HG02943 (cell line): ENCODE data around the gene SLC39A13.
"Not testable (repeated sequence)": the region's sequence is repeated elsewhere in the genome, so short reads cannot be mapped to it uniquely, and the experiment has no call there.

Experiments
- ATAC-seq: cut with Tn5 transposase; IDR thresholded peaks from one replicate; pipeline ENCODE4 v1.9.1; 2021; ENCODE audit warnings: mild to moderate bottlenecking, low read depth, moderate library complexity; ENCODE audit not compliant: unreplicated experiment

SLC39A13 gene

DNA sequence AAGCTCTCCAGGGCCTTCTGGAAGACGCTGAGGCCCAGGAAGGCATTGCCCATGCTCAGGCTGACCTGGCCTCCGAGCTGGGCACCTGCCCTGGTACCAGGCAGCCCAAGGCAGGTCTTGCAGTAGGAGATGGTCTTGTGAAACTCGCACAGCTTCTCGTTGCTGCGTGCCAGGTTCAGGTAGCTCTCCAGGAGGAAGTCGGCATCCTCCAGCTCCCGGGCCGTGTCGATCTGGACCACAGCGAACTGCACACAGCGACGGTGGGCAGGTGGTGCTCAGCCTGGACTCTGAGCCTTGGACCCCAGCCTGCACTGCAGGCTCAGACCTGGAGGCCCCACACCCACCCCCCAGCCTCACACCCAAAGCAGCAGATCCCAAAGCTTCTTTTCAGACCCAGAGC lies 39.5 kb downstream of the SLC39A13 start:
- no peak for ATAC-seq

DNA sequence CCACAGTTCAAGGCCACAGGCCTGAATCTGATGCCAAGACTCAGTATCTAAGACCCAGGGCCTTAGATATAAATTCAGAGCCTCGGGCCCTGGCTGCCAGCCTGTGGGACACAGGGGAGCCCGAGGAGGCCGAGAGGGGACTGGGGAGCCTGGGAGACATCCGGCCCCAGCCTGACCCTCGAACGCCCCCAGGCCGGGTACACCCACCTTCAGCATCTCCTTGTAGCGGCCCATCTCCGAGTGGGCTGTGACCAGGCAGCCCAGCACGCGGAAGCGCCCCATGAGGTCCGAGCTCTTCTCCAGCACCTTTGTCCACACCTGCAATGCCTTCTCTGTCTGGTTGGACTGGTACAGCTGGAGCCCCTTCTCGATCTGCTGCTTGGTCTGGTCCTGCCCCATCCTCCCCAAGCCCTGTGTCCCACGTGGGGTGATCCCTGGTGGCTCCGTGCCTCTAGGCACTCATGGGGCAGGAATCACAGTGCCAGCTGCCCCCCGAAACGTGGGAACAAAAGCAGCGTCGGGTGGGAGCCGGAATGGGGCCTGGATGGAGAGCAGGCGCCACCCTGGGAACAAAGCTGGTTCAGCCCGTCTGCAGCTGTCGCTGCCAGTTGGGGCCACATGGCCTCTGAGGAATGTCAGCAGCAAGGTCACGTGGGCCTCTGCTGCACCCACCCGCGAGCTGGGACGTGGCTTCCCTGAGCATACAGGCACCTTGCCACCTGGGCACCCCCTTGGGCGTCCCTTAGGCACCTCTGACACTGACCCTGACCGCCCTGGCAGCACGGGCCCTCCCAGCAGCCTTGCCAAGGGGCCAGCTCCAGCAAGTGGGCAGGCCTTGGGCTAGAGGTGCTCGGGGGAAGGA lies 40.4 kb downstream of the SLC39A13 start, which contains the start of gene RAPSN:
TSS of gene RAPSN (minus strand) at position 571 of the 862 bp plus-strand sequence. CDS start at position 399, 172 bp downstream.
- no peak for ATAC-seq

GRCh38 chr11:47449541-47449940 lies 41.2 kb downstream of the SLC39A13 start:
- no peak for ATAC-seq

GRCh38 chr11:47451436-47451835 lies 43.0 kb downstream of the SLC39A13 start:
- ATAC-seq = no peak

DNA sequence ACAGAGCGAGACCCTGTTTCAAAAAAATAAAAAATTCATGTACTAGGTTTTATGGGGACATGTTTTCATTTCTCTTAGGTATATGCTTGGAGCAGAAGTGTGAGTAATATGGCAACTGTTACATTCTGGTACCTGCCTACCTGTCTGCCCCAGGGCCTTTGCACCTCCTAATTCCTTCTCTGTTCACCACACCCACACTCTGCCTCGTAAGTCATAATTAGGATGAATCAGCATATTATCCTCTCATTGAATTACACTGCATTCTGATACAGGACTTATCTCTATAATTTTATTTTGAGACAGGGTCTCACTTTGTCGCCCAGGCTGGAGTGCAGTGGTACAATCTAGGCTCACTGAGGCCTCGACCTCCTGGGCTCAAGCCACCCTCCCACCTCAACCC lies 43.6 kb downstream of the SLC39A13 start:
- no peak for ATAC-seq

DNA sequence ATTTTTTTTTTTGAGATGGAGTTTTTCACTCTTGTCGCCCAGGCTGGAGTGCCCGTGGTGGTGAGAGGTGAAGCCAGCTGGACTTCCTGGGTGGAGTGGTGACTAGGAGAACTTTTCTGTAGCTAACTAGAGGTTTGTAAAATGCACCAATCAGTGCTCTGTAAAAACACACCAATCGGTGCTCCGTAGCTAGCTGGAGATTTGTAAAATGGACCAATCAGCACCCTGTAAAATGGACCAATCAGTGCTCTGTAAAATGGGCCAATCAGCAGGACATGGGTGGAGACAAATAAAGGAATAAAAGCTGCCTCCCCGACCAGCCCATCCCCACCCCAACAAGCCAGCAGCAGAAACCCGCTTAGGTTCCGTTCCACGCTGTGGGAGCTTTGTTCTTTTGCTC lies 45.0 kb downstream of the SLC39A13 start:
- ATAC-seq = no peak

DNA sequence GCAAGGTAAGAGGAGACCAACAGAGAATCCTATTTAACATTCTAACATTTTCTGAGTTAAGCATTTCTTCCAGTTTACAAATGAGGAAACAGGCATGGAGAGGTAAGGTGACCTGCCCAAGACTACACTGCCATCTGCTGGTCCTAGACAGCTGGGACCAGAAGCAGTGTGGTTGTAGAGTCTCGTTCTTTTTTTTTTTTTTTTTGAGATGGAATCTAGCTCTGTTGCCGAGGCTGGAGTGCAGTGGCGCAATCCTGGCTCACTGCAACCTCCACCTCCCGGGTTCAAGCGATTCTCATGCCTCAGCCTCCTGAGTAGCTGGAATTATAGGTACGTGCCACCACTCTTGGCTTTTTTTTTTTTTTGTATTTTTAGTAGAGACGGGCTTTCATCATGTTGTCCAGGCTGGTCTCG lies 45.9 kb downstream of the SLC39A13 start:
- not testable (repeated sequence) for ATAC-seq

GRCh38 chr11:47460571-47461235 lies 52.3 kb downstream of the SLC39A13 start:
- ATAC-seq = no peak

GRCh38 chr11:47461876-47462275 lies 53.5 kb downstream of the SLC39A13 start:
- ATAC-seq = no peak

GRCh38 chr11:47464483-47464882 lies 56.1 kb downstream of the SLC39A13 start:
- no peak for ATAC-seq
